WTC11 (cell line): ENCODE data around the gene DDX39A. TPM values are rescaled to one million over a fixed set of nuclear protein-coding genes. Genes with fewer than 3 reads are reported as not detected.

ENCODE experiments used
- ATAC-seq: fragments of 200-7000 bp; cut with Tn5 transposase; 2 replicates; pipeline ENCODE4 v1.10.0; 2021; ENCODE audit warnings: mild to moderate bottlenecking, moderate library complexity
- CTCF ChIA-PET: fragments of 300-600 bp; sonication (Branson Sonifier 250); formaldehyde crosslinking; loops from one replicate; lab custom pipeline; 2021; ENCODE audit warnings: antibody characterized with exemption; lab: Charles Lee
- POLR2A ChIA-PET: fragments of 350-600 bp; sonication (Branson Sonifier 250); formaldehyde crosslinking; loops from one replicate; lab custom pipeline; 2021; ENCODE audit warnings: antibody characterized with exemption; lab: Charles Lee
- DNase-seq: peaks from one replicate; pipeline ENCODE4 v3.0.0; 2021; ENCODE audit warnings: low spot score
- H3K27ac Mint-ChIP-seq: 2 replicates; pipeline ENCODE4 v1.8.0; 2021; ENCODE audit warnings: mixed read lengths
- H3K27me3 Mint-ChIP-seq: 2 replicates; pipeline ENCODE4 v1.8.0; 2021; ENCODE audit warnings: low read depth, mild to moderate bottlenecking, moderate library complexity, mixed read lengths
- H3K36me3 Mint-ChIP-seq: 2 replicates; pipeline ENCODE4 v1.8.0; 2021; ENCODE audit warnings: mixed read lengths
- H3K4me1 Mint-ChIP-seq: 2 replicates; pipeline ENCODE4 v1.8.0; 2022; ENCODE audit warnings: mixed read lengths
- H3K4me3 Mint-ChIP-seq: 2 replicates; pipeline ENCODE4 v1.8.0; 2021; ENCODE audit warnings: mild to moderate bottlenecking, moderate library complexity, mixed read lengths
- H3K9me3 Mint-ChIP-seq: 2 replicates; pipeline ENCODE4 v1.8.0; 2021; ENCODE audit warnings: mixed read lengths
- AR ChIP-seq: fragments of 250-450 bp; sonication (Bioruptor Pico); IDR thresholded peaks from 2 replicates; pipeline ENCODE4 v1.9.0; 2021; ENCODE audit warnings: mild to moderate bottlenecking
- ATF2 ChIP-seq: sonication (generic); formaldehyde crosslinking; IDR thresholded peaks from 2 replicates; pipeline ENCODE4 v1.8.1; 2022; ENCODE audit warnings: low read depth, missing genetic modification reagents, borderline replicate concordance
- ATF3 ChIP-seq: sonication (generic); formaldehyde crosslinking; conservative IDR thresholded peaks from 2 replicates; pipeline ENCODE4 v1.8.1; 2022; ENCODE audit warnings: mild to moderate bottlenecking, missing genetic modification reagents
- CDX4 ChIP-seq: fragments of 250-450 bp; sonication (Bioruptor Pico); IDR thresholded peaks from 2 replicates; pipeline ENCODE4 v1.9.0; 2021; ENCODE audit warnings: moderate library complexity, mild to moderate bottlenecking, inconsistent platforms, borderline replicate concordance
- CREM ChIP-seq: sonication (generic); formaldehyde crosslinking; IDR thresholded peaks from 2 replicates; pipeline ENCODE4 v1.8.1; 2022; ENCODE audit warnings: mild to moderate bottlenecking, missing genetic modification reagents, moderate library complexity
- CTCF ChIP-seq: fragments of 200-600 bp; IDR thresholded peaks from 2 replicates; pipeline ENCODE4 v1.8.0; 2022; ENCODE audit warnings: antibody characterized with exemption
- ERG ChIP-seq: fragments of 250-450 bp; sonication (Bioruptor Pico); IDR thresholded peaks from 2 replicates; pipeline ENCODE4 v1.8.0; 2021; ENCODE audit warnings: mild to moderate bottlenecking
- ESRRA ChIP-seq: sonication (generic); formaldehyde crosslinking; IDR thresholded peaks from 2 replicates; pipeline ENCODE4 v1.8.1; 2022; ENCODE audit warnings: mild to moderate bottlenecking, missing genetic modification reagents, borderline replicate concordance
- ETV6 ChIP-seq: sonication (generic); formaldehyde crosslinking; IDR thresholded peaks from 2 replicates; pipeline ENCODE4 v1.8.1; 2022; ENCODE audit warnings: mild to moderate bottlenecking, missing genetic modification reagents
- FOXK1 ChIP-seq: sonication (generic); formaldehyde crosslinking; IDR thresholded peaks from 2 replicates; pipeline ENCODE4 v1.8.0; 2022; ENCODE audit warnings: mild to moderate bottlenecking, moderate library complexity, missing genetic modification reagents
- GTF2I ChIP-seq: fragments of 250-450 bp; sonication (Bioruptor Pico); conservative IDR thresholded peaks from 2 replicates; pipeline ENCODE4 v1.4.0; 2021; ENCODE audit warnings: mild to moderate bottlenecking
- IRF1 ChIP-seq: sonication (generic); formaldehyde crosslinking; IDR thresholded peaks from 2 replicates; pipeline ENCODE4 v1.8.0; 2023; ENCODE audit warnings: missing genetic modification reagents
- TEAD1 ChIP-seq: sonication (generic); formaldehyde crosslinking; IDR thresholded peaks from 2 replicates; pipeline ENCODE4 v1.8.0; 2022; ENCODE audit warnings: mild to moderate bottlenecking, missing genetic modification reagents
- TEAD4 ChIP-seq: sonication (generic); formaldehyde crosslinking; IDR thresholded peaks from 2 replicates; pipeline ENCODE4 v1.8.0; 2022; ENCODE audit warnings: mild to moderate bottlenecking, missing genetic modification reagents
- TP53 ChIP-seq: sonication (generic); formaldehyde crosslinking; IDR thresholded peaks from 2 replicates; pipeline ENCODE4 v1.8.1; 2023; ENCODE audit warnings: mild to moderate bottlenecking, missing genetic modification reagents
- USF2 ChIP-seq: sonication (generic); formaldehyde crosslinking; IDR thresholded peaks from 2 replicates; pipeline ENCODE4 v1.8.1; 2023; ENCODE audit warnings: mild to moderate bottlenecking, missing genetic modification reagents, moderate library complexity
- ZMAT4 ChIP-seq: fragments of 250-450 bp; sonication (Bioruptor Pico); IDR thresholded peaks from 2 replicates; pipeline ENCODE4 v1.9.0; 2021; ENCODE audit warnings: mild to moderate bottlenecking
- ZNF232 ChIP-seq: sonication (generic); formaldehyde crosslinking; IDR thresholded peaks from 2 replicates; pipeline ENCODE4 v1.8.0; 2022; ENCODE audit warnings: mild to moderate bottlenecking, missing genetic modification reagents
- ZNF425 ChIP-seq: fragments of 250-450 bp; sonication (Bioruptor Pico); conservative IDR thresholded peaks from 2 replicates; pipeline ENCODE4 v1.9.0; 2021; ENCODE audit warnings: mild to moderate bottlenecking
- ZNF512 ChIP-seq: sonication (generic); formaldehyde crosslinking; IDR thresholded peaks from 2 replicates; pipeline ENCODE4 v1.8.1; 2022; ENCODE audit warnings: missing genetic modification reagents, borderline replicate concordance
- total RNA-seq: library from RNA; stranded (reverse); gene quantifications from 3 replicates; pipeline ENCODE4 v1.2.3, GENCODE V29; 2021

The DDX39A gene
- total RNA-seq, 1 experiment from 2014 or later = 136 TPM

GRCh38 chr19:14409146-14410023 is 9.8 kb downstream of the DDX39A start:
- TF ChIP-seq TEAD1 (CRISPR knock-in tag) (no peak), IRF1 (CRISPR knock-in tag) (no peak), ETV6 (CRISPR knock-in tag) (no peak), TP53 (CRISPR knock-in tag) (no peak), ZMAT4 (no peak), ATF2 (CRISPR knock-in tag) (no peak), AR (CRISPR knock-in tag) (no peak), ESRRA (CRISPR knock-in tag) (no peak), FOXK1 (CRISPR knock-in tag) (no peak), ERG (CRISPR knock-in tag) (no peak), CREM (no peak), GTF2I (CRISPR knock-in tag) (no peak), CDX4 (CRISPR knock-in tag) (no peak), TEAD4 (no peak), ZNF425 (CRISPR knock-in tag) (no peak), ATF3 (CRISPR knock-in tag) (no peak), ZNF232 (CRISPR knock-in tag) (no peak), ZNF512 (no peak), USF2 (CRISPR knock-in tag) (no peak), CTCF (no peak)
- ATAC-seq (no peak), DNase-seq (no peak)
- ChIA-PET POLR2A (interaction anchor here (1.1 kb wide), 1 partner anchor 273 kb away, joined by 5 read pairs; the partner anchor contains the start of gene ASF1B), CTCF (interaction anchor here (1.2 to 1.5 kb wide), 3 partner anchors 9 to 273 kb away, joined by 3 to 4 read pairs (median 3); partner anchors contain the start of genes ASF1B and DDX39A)
- Mint-ChIP-seq H3K27me3 (no peaks in the 10 kb centered on the region), H3K4me3 (no peak overlapping the region), H3K36me3 (peaks cover 47% of the 10 kb centered on the region), H3K27ac (no peak overlapping the region), H3K9me3 (no peaks in the 10 kb centered on the region), H3K4me1 (peaks cover 20% of the 10 kb centered on the region)
